NT2/D1 (cell line): ENCODE measurements around the gene RABEP1.
A peak's percentile ranks its signal among the peaks of the same experiment; 100 is the strongest.

ENCODE experiments used
- DNase-seq: peaks from one replicate; pipeline ENCODE4 v3.0.0-alpha.2; 2011; ENCODE audit warnings: low read depth, low spot score
- H3K27me3 ChIP-seq: 2 replicates; pipeline ENCODE4 v1.6.0; 2011; ENCODE audit warnings: mild to moderate bottlenecking; ENCODE audit not compliant: insufficient read length, insufficient read depth
- H3K36me3 ChIP-seq: 2 replicates; pipeline ENCODE4 v1.6.1; 2011; ENCODE audit warnings: mild to moderate bottlenecking, low read length, mixed read lengths; ENCODE audit not compliant: insufficient read depth, insufficient read length
- H3K4me1 ChIP-seq: 2 replicates; pipeline ENCODE4 v1.5.1; 2011; ENCODE audit not compliant: insufficient read depth, insufficient read length
- H3K4me3 ChIP-seq: 2 replicates; pipeline ENCODE4 v1.5.1; 2011; ENCODE audit warnings: low read depth; ENCODE audit not compliant: insufficient read length
- H3K9ac ChIP-seq: 2 replicates; pipeline ENCODE4 v1.6.0; 2011; ENCODE audit warnings: low read depth; ENCODE audit not compliant: insufficient read length
- H3K9me3 ChIP-seq: 2 replicates; pipeline ENCODE4 v1.5.1; 2011; ENCODE audit warnings: mild to moderate bottlenecking, low read length; ENCODE audit not compliant: insufficient read depth
- SUZ12 ChIP-seq: IDR thresholded peaks from 2 replicates; pipeline ENCODE4 v1.6.1; 2011; ENCODE audit not compliant: insufficient read length, insufficient read depth; ENCODE audit errors: extremely low read depth
- YY1 ChIP-seq: IDR thresholded peaks from 2 replicates; pipeline ENCODE4 v1.6.1; 2011; ENCODE audit not compliant: insufficient read length, insufficient read depth
- ZNF274 ChIP-seq: IDR thresholded peaks from 2 replicates; pipeline ENCODE4 v1.6.1; 2011; ENCODE audit warnings: mild to moderate bottlenecking, low read depth, low read length

Gene RABEP1

GRCh38 chr17:5418858-5419355 lies 136.8 kb downstream of the RABEP1 start:
- DNase-seq = peak; percentile 5
- H3K36me3 ChIP-seq = peaks cover 59% of the 10 kb centered on the region
- TF ChIP-seq SUZ12 (no peak), YY1 (no peak), ZNF274 (no peak)
- H3K4me1 ChIP-seq = no peaks in the 10 kb centered on the region
- no peaks in the 10 kb centered on the region for H3K9me3 ChIP-seq
- H3K4me3 ChIP-seq = peak overlapping the region; percentile 96
- H3K9ac ChIP-seq = peak overlapping the region; percentile 92
- no peaks in the 10 kb centered on the region for H3K27me3 ChIP-seq

DNA sequence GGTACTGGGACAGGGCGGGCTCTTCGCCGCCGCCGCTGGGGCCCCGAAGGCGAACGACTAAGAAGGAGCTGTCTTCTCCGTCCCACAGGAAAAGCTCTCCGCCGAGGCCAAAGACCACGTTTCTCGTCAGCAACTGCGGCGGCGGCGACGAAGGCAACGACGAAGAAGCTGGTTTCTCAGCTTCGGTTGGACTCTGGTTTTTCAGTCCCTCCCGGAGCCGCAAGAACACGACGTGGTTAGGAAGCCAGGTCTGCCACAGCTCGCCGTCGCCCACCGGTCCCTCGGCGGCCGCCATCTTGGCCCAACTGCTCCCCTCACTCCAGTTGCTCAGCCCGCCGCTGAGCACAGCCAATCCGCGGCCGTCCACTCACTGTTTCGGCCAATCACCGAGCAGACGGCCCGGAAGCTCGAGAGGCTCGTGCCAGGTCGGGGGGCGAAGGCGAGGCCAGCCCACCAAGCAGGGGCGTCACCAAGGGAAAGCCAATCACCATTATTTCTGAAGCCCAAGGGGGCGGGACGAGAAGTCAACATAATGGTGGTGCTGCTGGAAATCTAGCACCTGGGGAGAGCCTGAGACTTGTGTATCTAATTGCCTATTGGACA lies 137.4 kb downstream of the RABEP1 start, which contains the start of gene NUP88:
NUP88 (minus strand) TSS at position 307 of the 603 bp plus-strand sequence; CDS start at position 295, 12 bp downstream.
- peak within 1 kb of the TSS; percentile 93 for H3K9ac ChIP-seq
- peak; percentile 93 for DNase-seq
- no peaks in the 10 kb centered on the region for H3K27me3 ChIP-seq
- no peak for TF ChIP-seq SUZ12
- TF ChIP-seq ZNF274 = no peak
- TF ChIP-seq YY1 = peak; percentile 83
- H3K4me3 ChIP-seq = peak within 1 kb of the TSS; percentile 96
- peaks cover 60% of the 10 kb centered on the region for H3K36me3 ChIP-seq
- no peaks in the 10 kb centered on the region for H3K4me1 ChIP-seq
- no peaks in the 10 kb centered on the region for H3K9me3 ChIP-seq

- peak; percentile 60 for DNase-seq
- Histone ChIP-seq H3K27me3 (no peaks in the 10 kb centered on the region), H3K36me3 (peaks cover 63% of the 10 kb centered on the region), H3K9ac (peak within 1 kb of the TSS; percentile 93), H3K9me3 (no peaks in the 10 kb centered on the region), H3K4me3 (peak within 1 kb of the TSS; percentile 96), H3K4me1 (no peaks in the 10 kb centered on the region)
- TF ChIP-seq YY1 (no peak), SUZ12 (no peak), ZNF274 (no peak)
Observed at GRCh38 chr17:5419959-5420653, 138.0 kb downstream of the RABEP1 start, which contains the start of gene RPAIN. Gene RPAIN (plus strand): TSS chr17:5420182. CDS start chr17:5420211, 29 bp downstream.

DNA sequence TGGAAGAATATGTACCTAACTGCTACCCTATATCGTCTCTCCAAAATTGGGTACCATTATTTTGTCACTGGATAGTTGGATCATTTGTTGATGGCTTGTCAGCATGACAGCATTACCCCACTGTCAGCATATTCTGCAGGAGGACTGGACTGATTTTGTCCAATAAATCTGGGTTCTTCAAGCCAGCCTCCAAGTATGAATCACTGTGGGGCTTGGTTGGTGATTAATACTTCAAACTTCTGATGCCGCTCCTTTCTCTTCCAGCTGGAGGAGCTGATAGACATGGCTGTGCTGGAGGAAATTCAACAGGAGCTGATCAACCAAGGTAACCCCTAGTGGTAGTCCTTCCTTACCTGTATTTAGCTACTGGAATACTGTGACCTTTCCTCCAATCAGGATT lies 140.4 kb downstream of the RABEP1 start:
- H3K4me1 ChIP-seq = no peaks in the 10 kb centered on the region
- H3K36me3 ChIP-seq = peaks cover 59% of the 10 kb centered on the region
- no peaks in the 10 kb centered on the region for H3K9me3 ChIP-seq
- H3K27me3 ChIP-seq = no peaks in the 10 kb centered on the region
- no peak overlapping the region for H3K4me3 ChIP-seq
- TF ChIP-seq YY1 = no peak
- TF ChIP-seq SUZ12 = no peak
- TF ChIP-seq ZNF274 = no peak
- no peak overlapping the region for H3K9ac ChIP-seq
- DNase-seq = no peak

- no peak for TF ChIP-seq SUZ12
- no peak for TF ChIP-seq YY1
- no peak for TF ChIP-seq ZNF274
- no peaks in the 10 kb centered on the region for H3K9me3 ChIP-seq
- no peak overlapping the region for H3K9ac ChIP-seq
- peaks cover 79% of the 10 kb centered on the region for H3K36me3 ChIP-seq
- no peak for DNase-seq
- H3K27me3 ChIP-seq = no peaks in the 10 kb centered on the region
- no peaks in the 10 kb centered on the region for H3K4me1 ChIP-seq
- no peak overlapping the region for H3K4me3 ChIP-seq
Observed at GRCh38 chr17:5424909-5425308, 142.8 kb downstream of the RABEP1 start.

GRCh38 chr17:5425826-5426225 lies 143.7 kb downstream of the RABEP1 start:
- no peak overlapping the region for H3K9ac ChIP-seq
- no peak overlapping the region for H3K4me3 ChIP-seq
- no peak for TF ChIP-seq ZNF274
- no peak for TF ChIP-seq YY1
- peaks cover 83% of the 10 kb centered on the region for H3K36me3 ChIP-seq
- H3K27me3 ChIP-seq = no peaks in the 10 kb centered on the region
- H3K9me3 ChIP-seq = no peaks in the 10 kb centered on the region
- DNase-seq = no peak
- H3K4me1 ChIP-seq = no peaks in the 10 kb centered on the region

- Histone ChIP-seq H3K9me3 (no peaks in the 10 kb centered on the region), H3K9ac (no peak overlapping the region), H3K4me1 (no peaks in the 10 kb centered on the region), H3K27me3 (no peaks in the 10 kb centered on the region), H3K4me3 (no peak overlapping the region), H3K36me3 (peaks cover 87% of the 10 kb centered on the region)
- no peak for DNase-seq
- no peak for TF ChIP-seq YY1
- TF ChIP-seq ZNF274 = no peak
- TF ChIP-seq SUZ12 = no peak
Observed at GRCh38 chr17:5429191-5429887, 147.3 kb downstream of the RABEP1 start.
